GM12878 (cell line): ENCODE results near the gene VIP.

ENCODE experiments used
- CBFB ChIP-seq: IDR thresholded peaks from 2 replicates; pipeline ENCODE4 v1.6.1; 2016; ENCODE audit warnings: antibody characterized with exemption, low read depth
- CTCF ChIP-seq, 3 experiments: IDR thresholded peaks in 2 of 3; conservative IDR thresholded peaks in 1 of 3; 2 replicates each; pipeline ENCODE4 v1.5.1; 2011; ENCODE audit warnings: low read depth in 3 of 3, low read length in 3 of 3, mild to moderate bottlenecking in 3 of 3, control low read depth in 2 of 3, moderate library complexity in 2 of 3, inconsistent platforms in 1 of 3, mixed read lengths in 1 of 3; ENCODE audit not compliant: control insufficient read depth in 2 of 3, insufficient read depth in 1 of 3; ENCODE audit errors: extremely low read depth in 1 of 3
- EZH2 ChIP-seq: IDR thresholded peaks from 2 replicates; pipeline ENCODE4 v1.6.1; 2012; ENCODE audit warnings: low read depth, mild to moderate bottlenecking, control low read depth, inconsistent platforms, low read length, borderline replicate concordance; ENCODE audit not compliant: control insufficient read depth
- TAF1 ChIP-seq: IDR thresholded peaks from 2 replicates; pipeline ENCODE4 v1.6.1; 2011; ENCODE audit warnings: mild to moderate bottlenecking, low read depth, low read length, borderline replicate concordance

- TF ChIP-seq CBFB (no peak), EZH2 (no peak), TAF1 (no peak), CTCF (IDR thresholded peaks at IDR 0.05 in 2 of 3, conservative IDR thresholded peaks at IDR 0.05 in 1 of 3; ENCODE audit: control insufficient read depth in 2 of 3, extremely low read depth in 1 of 3, insufficient read depth in 1 of 3, low read depth in 3 of 3, low read length in 3 of 3) (no peak)
Measured at GRCh38 chr6:152750694-152751093, at the start of gene VIP.
